Dermis microvascular lymphatic vessel endothelial cell (primary cell): ENCODE data around the gene POLD1. TPM values are rescaled to one million over a fixed set of nuclear protein-coding genes. Genes with fewer than 3 reads are reported as not detected.

Experiments used
- DNase-seq, 2 donors: peaks; one replicate each; pipeline versions ENCODE4 v3.0.0 to v3.0.0-alpha.2; 2010; ENCODE audit warnings: low read depth in 2 of 2
- total RNA-seq: library from RNA; depleted of rRNA; stranded (reverse); fragments of >200 nt; gene quantifications from 2 replicates; pipeline ENCODE4 v1.2.1, GENCODE V29; 2014

Gene POLD1
- total RNA-seq, 1 donor from 2014 or later: 56.6 TPM

DNA sequence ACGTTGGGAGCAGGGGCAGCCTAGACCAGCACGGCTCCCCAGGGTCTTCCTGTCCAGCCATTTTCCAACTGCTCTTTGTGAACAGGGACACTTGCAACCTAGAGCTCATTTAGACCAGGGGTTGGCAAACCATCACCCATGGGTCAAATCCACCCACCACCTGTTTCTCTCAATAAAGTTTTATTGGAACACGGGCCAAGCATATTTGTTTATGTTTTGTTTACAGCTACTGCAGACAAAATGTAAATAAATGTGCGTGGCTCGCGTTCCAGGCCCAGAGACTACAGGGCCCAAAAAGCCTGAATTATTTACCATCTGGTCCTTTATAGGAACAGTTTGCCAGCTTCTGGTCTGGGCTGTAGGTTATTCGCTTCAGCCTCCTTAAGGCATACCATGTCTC lies 78.8 kb downstream of the POLD1 start:
- no peak for DNase-seq

DNA sequence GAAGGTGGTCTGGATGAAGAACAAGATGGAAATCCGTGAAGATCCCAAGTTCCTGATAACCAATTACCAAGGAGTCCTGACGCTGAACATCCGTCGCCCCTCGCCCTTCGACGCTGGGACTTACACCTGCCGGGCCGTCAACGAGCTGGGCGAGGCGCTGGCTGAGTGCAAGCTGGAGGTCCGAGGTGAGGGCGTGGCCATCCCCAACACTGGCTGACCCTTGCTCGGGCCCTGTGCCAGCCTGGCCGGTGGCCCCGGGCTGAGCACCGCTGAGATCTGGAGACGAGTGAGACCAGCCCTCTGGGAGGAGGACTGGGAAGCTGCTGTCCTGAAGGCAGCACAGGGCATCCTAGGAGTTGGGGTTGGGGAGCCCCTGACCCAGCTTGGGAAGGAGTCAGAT lies 80.2 kb downstream of the POLD1 start:
- no peak for DNase-seq

DNA sequence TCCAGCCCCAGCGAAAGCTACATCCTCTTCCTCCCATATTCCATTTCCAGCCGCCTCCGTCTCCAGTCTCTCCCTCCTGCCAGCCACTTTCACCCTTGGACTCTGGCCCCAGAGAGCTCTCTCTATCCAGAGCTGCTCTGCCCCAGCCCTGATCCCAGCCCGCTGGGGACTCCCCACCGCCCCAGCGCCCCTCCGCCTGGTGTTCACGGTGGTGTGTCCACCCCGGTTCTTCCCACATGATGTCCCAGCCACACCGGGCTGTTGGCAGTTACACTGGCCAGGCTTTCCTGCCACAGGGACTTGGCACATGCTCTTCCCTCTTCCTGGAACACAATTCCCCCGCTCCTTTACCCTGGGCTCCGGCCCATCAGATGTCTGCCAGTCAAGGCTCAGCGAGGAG lies 80.9 kb downstream of the POLD1 start:
- DNase-seq: no peak

DNA sequence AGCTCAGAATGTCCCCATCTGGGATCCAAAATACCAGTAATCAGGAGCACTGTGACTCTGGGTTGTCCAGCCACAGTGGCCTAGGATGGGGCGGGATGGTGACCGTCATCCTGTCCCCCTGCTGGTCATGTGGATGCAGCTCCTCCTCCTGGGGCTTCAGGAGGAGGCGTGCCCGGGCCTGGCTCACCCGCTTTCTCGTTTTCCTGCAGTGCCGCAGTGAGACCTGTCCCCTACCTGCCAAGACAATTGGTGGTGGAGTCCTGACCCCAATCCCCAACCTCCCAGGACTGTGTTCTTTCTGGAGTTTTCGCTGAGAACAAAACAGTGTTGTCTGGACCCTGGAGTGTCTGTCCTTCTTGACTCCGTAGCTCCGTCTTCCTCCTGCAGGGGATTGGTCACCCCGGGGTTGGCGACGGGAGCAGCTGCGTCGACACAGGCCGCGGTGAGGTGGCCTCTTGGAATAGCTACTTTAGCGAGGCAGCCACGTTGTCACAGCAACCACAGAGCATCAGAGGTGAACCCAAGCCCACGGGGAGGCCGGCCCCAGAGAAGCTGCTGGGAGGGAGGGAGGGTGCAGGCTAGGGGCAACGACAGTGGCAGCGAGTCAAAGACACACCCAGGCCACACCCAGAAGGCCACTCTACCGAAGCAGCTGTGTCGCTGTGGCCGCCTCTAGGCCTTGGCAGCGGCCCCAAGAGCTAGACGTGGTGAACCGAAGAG lies 82.0 kb downstream of the POLD1 start:
- peak; percentile 7 to 17 for DNase-seq

DNA sequence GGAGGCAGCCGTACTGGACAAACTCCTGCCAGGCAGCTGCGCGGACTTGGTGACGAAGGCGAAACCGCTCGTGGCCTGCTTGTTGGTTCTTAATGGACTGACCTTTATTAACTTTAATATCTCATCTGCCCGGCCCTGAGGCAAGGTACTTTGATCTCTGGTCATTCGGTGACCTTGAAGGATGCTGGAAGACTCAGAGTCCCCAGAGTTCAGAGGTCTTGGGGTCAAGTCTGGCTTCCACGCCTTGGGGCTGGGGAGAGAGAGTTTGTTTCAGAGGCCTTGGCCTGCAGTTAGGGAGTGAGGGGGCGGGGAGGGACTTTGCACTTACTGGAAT lies 82.5 kb downstream of the POLD1 start:
- DNase-seq: no peak

DNA sequence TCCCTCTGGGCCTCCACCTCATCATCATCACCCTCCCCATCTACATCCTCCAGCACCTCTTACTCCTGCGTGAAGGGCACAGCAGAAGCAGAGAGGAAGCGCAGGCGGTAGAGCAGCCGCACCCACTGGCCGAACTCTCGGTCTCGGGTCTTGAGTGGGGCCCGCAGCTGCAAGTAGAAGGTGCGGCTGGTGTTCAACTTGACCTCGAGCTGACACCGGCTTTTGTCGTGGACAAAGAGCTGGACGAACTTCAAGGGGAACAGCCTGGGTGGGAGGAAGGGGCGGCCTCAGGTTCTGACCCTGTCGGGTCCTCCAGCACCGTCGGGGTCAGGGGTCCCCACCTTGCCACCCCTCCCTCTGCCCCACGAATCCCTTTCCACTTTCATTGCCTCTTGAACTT lies 83.4 kb downstream of the POLD1 start:
- no peak for DNase-seq

Other genes with a start within 250 kb of the POLD1 start
- not detected in 2 replicates for gene IZUMO2, start 221.1 kb upstream of the POLD1 start, total RNA-seq
- under 0.01 and 0.25 TPM in 2 replicates for gene MYH14, start 180.7 kb upstream of the POLD1 start, total RNA-seq
- gene KCNC3, start 55.0 kb upstream of the POLD1 start, total RNA-seq: 0.13 and 0.76 TPM in 2 replicates
- under 0.01 TPM in 2 replicates for gene NAPSA, start 18.7 kb upstream of the POLD1 start, total RNA-seq
- 37.7 and 82.6 TPM in 2 replicates for gene NR1H2, start 7.9 kb upstream of the POLD1 start, total RNA-seq
- not detected in 2 replicates for gene SPIB, start 34.6 kb downstream of the POLD1 start, total RNA-seq
- gene MYBPC2, start 48.5 kb downstream of the POLD1 start, total RNA-seq: under 0.01 TPM in 1 of 2 replicates, not detected in the other
- 54.0 and 82.9 TPM in 2 replicates for gene EMC10, start 92.2 kb downstream of the POLD1 start, total RNA-seq
- 0.13 and 0.25 TPM in 2 replicates for gene GARIN5A, start 92.5 kb downstream of the POLD1 start, total RNA-seq
- 18.9 and 27.4 TPM in 2 replicates for gene JOSD2, start 126.8 kb downstream of the POLD1 start, total RNA-seq
- gene ASPDH, start 129.6 kb downstream of the POLD1 start, total RNA-seq: not detected in 2 replicates
- 0.13 TPM in 1 of 2 replicates, not detected in the other for gene LRRC4B, start 184.1 kb downstream of the POLD1 start, total RNA-seq